B cell (primary cell): ENCODE results near the gene ATP6V1B1. TPM values are rescaled to one million over a fixed set of nuclear protein-coding genes. Genes with fewer than 3 reads are reported as not detected.

Experiments
- ATAC-seq: fragments of 200-7000 bp; cut with Tn5 transposase; one replicate; pipeline ENCODE4 v1.10.0; 2021; ENCODE audit warnings: low read depth, mild to moderate bottlenecking, moderate number of reproducible peaks, moderate library complexity
- CTCF ChIA-PET: fragments of 350-600 bp; sonication (Branson Sonifier 250); formaldehyde crosslinking; loops from one replicate; lab custom pipeline; 2021; ENCODE audit warnings: antibody characterized with exemption, inconsistent platforms; lab: Charles Lee
- POLR2A ChIA-PET: fragments of 350-600 bp; sonication (Branson Sonifier 250); formaldehyde crosslinking; loops from one replicate; lab custom pipeline; 2021; ENCODE audit warnings: antibody characterized with exemption; lab: Charles Lee
- DNase-seq: peaks from one replicate; pipeline ENCODE4 v3.0.0; 2013
- H2AFZ ChIP-seq: 2 replicates; pipeline ENCODE4 v1.6.1; 2012; ENCODE audit warnings: mild to moderate bottlenecking, low read depth, low read length; ENCODE audit not compliant: insufficient read depth, poor library complexity, severe bottlenecking
- H3K27ac ChIP-seq, 2 donors: 1 replicate in 1 of 2; 2 replicates in 1 of 2; pipeline ENCODE4 v1.5.1; 2012 to 2013; ENCODE audit warnings: low read length in 2 of 2, mild to moderate bottlenecking in 2 of 2, moderate library complexity in 1 of 2
- H3K27me3 ChIP-seq, 4 experiments: fragments of 200-600 bp in 1 of 4; sonication (generic) in 1 of 4; replicated peaks in 1 of 4; 1 replicate in 2 of 4; 2 replicates in 2 of 4; pipeline versions ENCODE4 v1.6.1 to v1.7.0; 2013 to 2016; ENCODE audit warnings: low read length in 3 of 4, mild to moderate bottlenecking in 2 of 4, mixed read lengths in 1 of 4, moderate library complexity in 1 of 4; ENCODE audit not compliant: insufficient read depth in 4 of 4, control insufficient read depth in 3 of 4; ENCODE audit errors: control extremely low read depth in 1 of 4
- H3K36me3 ChIP-seq, 2 experiments: replicated peaks in 1 of 2; 1 replicate in 1 of 2; 2 replicates in 1 of 2; pipeline versions ENCODE4 v1.6.1 to v1.7.1; 2013; ENCODE audit warnings: low read length in 1 of 2; ENCODE audit not compliant: insufficient read depth in 2 of 2, control insufficient read depth in 1 of 2; ENCODE audit errors: control extremely low read depth in 1 of 2, extremely low read depth in 1 of 2
- H3K4me1 ChIP-seq, 2 donors: fragments of 200-600 bp in 1 of 2; sonication (generic) in 1 of 2; 1 replicate in 1 of 2; 2 replicates in 1 of 2; pipeline versions ENCODE4 v1.5.1 to v1.6.1; 2013 to 2017; ENCODE audit warnings: low read length in 2 of 2; ENCODE audit not compliant: control insufficient read depth in 2 of 2, insufficient read depth in 2 of 2
- H3K4me2 ChIP-seq: replicated peaks from 2 replicates; pipeline ENCODE3; 2012; ENCODE audit warnings: mild to moderate bottlenecking, low read depth, low read length; ENCODE audit not compliant: poor library complexity, severe bottlenecking
- H3K4me3 ChIP-seq, 5 experiments: fragments of 200-600 bp in 1 of 5; sonication (generic) in 1 of 5; 1 replicate in 3 of 5; 2 replicates in 2 of 5; pipeline versions ENCODE4 v1.5.1 to v1.7.0; 2011 to 2016; ENCODE audit warnings: low read length in 4 of 5, mild to moderate bottlenecking in 4 of 5, low read depth in 2 of 5, control low read depth in 1 of 5, moderate library complexity in 1 of 5; ENCODE audit not compliant: insufficient read depth in 1 of 5; ENCODE audit errors: control extremely low read depth in 1 of 5, extremely low read depth in 1 of 5
- H3K79me2 ChIP-seq: fragments of 200-600 bp; sonication (generic); one replicate; pipeline ENCODE4 v1.6.0; 2016; ENCODE audit warnings: low read length; ENCODE audit not compliant: control insufficient read depth, insufficient read depth
- H3K9ac ChIP-seq: fragments of 200-600 bp; sonication (generic); 2 replicates; pipeline ENCODE4 v1.6.1; 2017; ENCODE audit warnings: mild to moderate bottlenecking, low read length, moderate library complexity
- H3K9me3 ChIP-seq, 3 donors: one replicate each; pipeline versions ENCODE4 v1.6.1 to v1.7.1; 2013; ENCODE audit warnings: low read length in 2 of 3; ENCODE audit not compliant: control insufficient read depth in 2 of 3, insufficient read depth in 1 of 3; ENCODE audit errors: control extremely low read depth in 1 of 3
- H4K20me1 ChIP-seq: 2 replicates; pipeline ENCODE4 v1.6.0; 2012; ENCODE audit warnings: mild to moderate bottlenecking, low read length; ENCODE audit not compliant: insufficient read depth, control insufficient read depth, poor library complexity, severe bottlenecking
- H3K27ac Mint-ChIP-seq: one replicate; pipeline ENCODE4 v1.8.0; 2021; ENCODE audit warnings: mixed read lengths
- H3K27me3 Mint-ChIP-seq: one replicate; pipeline ENCODE4 v1.8.0; 2021; ENCODE audit warnings: mixed read lengths
- H3K4me1 Mint-ChIP-seq: one replicate; pipeline ENCODE4 v1.8.0; 2021; ENCODE audit warnings: mixed read lengths
- H3K4me3 Mint-ChIP-seq: one replicate; pipeline ENCODE4 v1.8.0; 2021; ENCODE audit warnings: mixed read lengths
- H3K9me3 Mint-ChIP-seq: one replicate; pipeline ENCODE4 v1.8.0; 2022; ENCODE audit warnings: mixed read lengths; ENCODE audit not compliant: insufficient read depth
- CTCF ChIP-seq: fragments of 200-600 bp; IDR thresholded peaks from one replicate; pipeline ENCODE4 v1.8.0; 2022; ENCODE audit warnings: antibody characterized with exemption, mild to moderate bottlenecking
- EZH2 ChIP-seq: IDR thresholded peaks from 2 replicates; pipeline ENCODE4 v1.6.1; 2012; ENCODE audit warnings: borderline replicate concordance, low read depth, mild to moderate bottlenecking, moderate library complexity, low read length; ENCODE audit not compliant: insufficient read depth, poor library complexity, severe bottlenecking
- WGBS: methylation state at CpG from one replicate; pipeline ENCODE4 v1.1.5; 2013; ENCODE audit warnings: missing lambda C conversion rate; ENCODE audit not compliant: insufficient coverage; 5-methylcytosine and 5-hydroxymethylcytosine counted together
- intact Hi-C: fragments of 100-400 bp; cut with micrococcal nuclease; formaldehyde crosslinking; loops from one replicate; pipeline ENCODE4 v1.10.0; 2022
- polyA plus RNA-seq: library from polyadenylated mRNA; depleted of rRNA; stranded (reverse); fragments of >200 nt; gene quantifications from 2 replicates; pipeline ENCODE4 v1.2.3, GENCODE V29; 2012
- total RNA-seq, 2 donors: library from RNA; stranded (reverse); fragments of 120-200 nt in 1 of 2; gene quantifications; 1 replicate in 1 of 2; 2 replicates in 1 of 2; pipeline versions ENCODE4 v1.2.3 to v1.2.4, GENCODE V29; 2013 to 2022

ATP6V1B1 gene
- total and polyA plus RNA-seq, 2 donors (not counting 1 experiment from before 2014, with no cell fraction given): not detected

GRCh38 chr2:70928366-70928765 lies 7.3 kb upstream of the ATP6V1B1 start:
- CTCF ChIA-PET: no interaction called here

More at GRCh38 chr2:70928366-70928765, 7.3 kb upstream of the ATP6V1B1 start:
- no peak overlapping the region for H3K4me3 Mint-ChIP-seq
- Histone ChIP-seq H3K27me3 (peaks cover 0 to 14% (median 1%) of the 10 kb centered on the region in 4 experiments), H3K9me3 (peaks cover 0 to 10% (median 0%) of the 10 kb centered on the region in 3 donors), H4K20me1 (no peaks in the 10 kb centered on the region), H3K79me2 (no peaks in the 10 kb centered on the region), H3K4me1 (peaks cover 9 to 12% of the 10 kb centered on the region in 2 donors), H3K4me2 (no peak overlapping the region), H3K27ac (no peak overlapping the region), H2AFZ (no peak overlapping the region), H3K4me3 (no peak overlapping the region), H3K9ac (no peak overlapping the region), H3K36me3 (no peaks in the 10 kb centered on the region)
- no peak for ATAC-seq
- intact Hi-C loops: no loop called here
- TF ChIP-seq CTCF (no peak), EZH2 (no peak)
- no peak for DNase-seq
- H3K27me3 Mint-ChIP-seq: peaks cover 35% of the 10 kb centered on the region
- H3K4me1 Mint-ChIP-seq: peaks cover 7% of the 10 kb centered on the region
- WGBS: 60% methylated on average over 1 of the region's 5 CpGs
- POLR2A ChIA-PET: no interaction called here
- H3K27ac Mint-ChIP-seq: no peak overlapping the region
- H3K9me3 Mint-ChIP-seq: no peaks in the 10 kb centered on the region
